ENCODE results near the gene TRA2B. TPM values are rescaled to one million over a fixed set of nuclear protein-coding genes. Genes with fewer than 3 reads are reported as not detected.

Gene TRA2B
- total and polyA plus RNA-seq, 2 donors = 98.0 to 188 TPM

Other genes with a start within 250 kb of the TRA2B start
- 42.7 TPM for gene IGF2BP2, start 113.0 kb downstream of the TRA2B start, total RNA-seq
- 6.8 TPM for gene IGF2BP2, start 113.0 kb downstream of the TRA2B start, polyA plus RNA-seq
- 12.8 TPM for gene ETV5, start 171.1 kb upstream of the TRA2B start, total RNA-seq
- 2.6 TPM for gene ETV5, start 171.1 kb upstream of the TRA2B start, polyA plus RNA-seq